ENCODE data around the gene PRR5.

PRR5 gene

DNA sequence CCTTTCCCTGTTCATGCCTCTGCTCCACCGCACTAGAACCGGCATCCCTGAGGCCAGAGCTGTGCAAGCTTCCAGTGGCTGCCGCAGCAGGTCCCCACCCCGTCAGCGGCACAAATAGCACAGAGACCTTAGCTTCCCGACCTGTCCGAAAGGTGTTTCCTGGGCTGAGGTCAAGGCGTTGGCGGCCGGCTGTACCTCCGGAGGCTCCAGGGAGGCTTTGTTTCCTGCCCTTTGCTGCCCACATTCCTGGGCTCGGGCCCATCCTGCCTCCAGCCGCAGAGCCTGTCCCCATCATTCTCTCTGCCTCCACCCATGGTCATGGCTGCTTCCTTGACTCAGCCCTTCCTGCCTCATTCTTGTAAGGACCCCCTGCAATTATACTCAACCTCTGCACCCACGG, 81.6 kb downstream of the PRR5 start:
- Histone ChIP-seq H3K27me3 (ENCODE audit: insufficient read depth, low read depth) (no peaks in the 10 kb centered on the region; the same call in 1 of the 2 replicates), H3K36me3 (ENCODE audit: insufficient read depth) (no peaks in the 10 kb centered on the region), H3K9ac (no peak overlapping the region), H3K27ac (no peak overlapping the region), H2AFZ (ENCODE audit: low read depth) (no peak overlapping the region), H4K20me1 (ENCODE audit: insufficient read depth) (no peaks in the 10 kb centered on the region), H3K79me2 (ENCODE audit: insufficient read depth, low read depth) (no peaks in the 10 kb centered on the region), H3K4me1 (ENCODE audit: low read depth, poor library complexity, severe bottlenecking) (no peaks in the 10 kb centered on the region), H3K4me2 (no peak overlapping the region), H3K4me3 (IDR thresholded peaks at IDR 0.05; ENCODE audit: insufficient read depth, low read depth, low read length) (no peak overlapping the region)
- no peak for TF ChIP-seq CTCF (conservative IDR thresholded peaks at IDR 0.05; ENCODE audit: low read depth, low read length)

- Histone ChIP-seq H4K20me1 (ENCODE audit: insufficient read depth) (no peaks in the 10 kb centered on the region), H3K27me3 (ENCODE audit: insufficient read depth, low read depth) (no peaks in the 10 kb centered on the region; the same call in 1 of the 2 replicates)
These were observed 84.1 kb downstream of the PRR5 start for GRCh38 chr22:44786136-44786535.

DNA sequence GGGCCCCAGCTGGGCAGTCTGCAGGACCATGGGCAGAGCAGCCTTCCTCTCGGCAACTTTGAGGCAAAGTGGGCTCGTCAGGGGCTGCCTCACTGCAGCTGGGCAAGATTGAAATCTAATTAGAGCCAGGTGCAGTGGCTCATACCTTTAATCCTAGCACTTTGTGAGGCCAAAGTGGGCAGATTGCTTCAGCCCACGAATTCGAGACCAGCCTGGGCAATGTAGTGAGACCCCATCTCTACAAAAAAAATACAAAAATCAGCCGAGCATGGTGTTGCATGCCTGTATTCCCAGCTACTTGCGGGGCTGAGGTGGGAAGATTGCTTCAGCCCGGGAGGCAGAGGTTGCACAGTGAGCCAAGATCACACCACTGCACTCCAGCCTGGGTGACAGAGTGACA, 84.6 kb downstream of the PRR5 start:
- Histone ChIP-seq H3K79me2 (ENCODE audit: insufficient read depth, low read depth) (no peaks in the 10 kb centered on the region), H4K20me1 (ENCODE audit: insufficient read depth) (no peaks in the 10 kb centered on the region), H3K4me2 (no peak overlapping the region), H3K4me3 (IDR thresholded peaks at IDR 0.05; ENCODE audit: insufficient read depth, low read depth, low read length) (no peak overlapping the region), H3K27me3 (ENCODE audit: insufficient read depth, low read depth) (no peaks in the 10 kb centered on the region; the same call in 1 of the 2 replicates), H3K9ac (no peak overlapping the region), H3K27ac (no peak overlapping the region), H3K36me3 (ENCODE audit: insufficient read depth) (no peaks in the 10 kb centered on the region), H2AFZ (ENCODE audit: low read depth) (no peak overlapping the region), H3K4me1 (ENCODE audit: low read depth, poor library complexity, severe bottlenecking) (no peaks in the 10 kb centered on the region)
- no peak for TF ChIP-seq CTCF (conservative IDR thresholded peaks at IDR 0.05; ENCODE audit: low read depth, low read length)

More at GRCh38 chr22:44786136-44786535, 84.1 kb downstream of the PRR5 start:
- TF ChIP-seq CTCF (conservative IDR thresholded peaks at IDR 0.05; ENCODE audit: low read depth, low read length) = no peak
- Histone ChIP-seq H3K27ac (no peak overlapping the region), H3K4me2 (no peak overlapping the region), H3K4me3 (IDR thresholded peaks at IDR 0.05; ENCODE audit: insufficient read depth, low read depth, low read length) (no peak overlapping the region), H2AFZ (ENCODE audit: low read depth) (no peak overlapping the region), H3K79me2 (ENCODE audit: insufficient read depth, low read depth) (no peaks in the 10 kb centered on the region), H3K4me1 (ENCODE audit: low read depth, poor library complexity, severe bottlenecking) (no peaks in the 10 kb centered on the region), H3K9ac (no peak overlapping the region), H3K36me3 (ENCODE audit: insufficient read depth) (no peaks in the 10 kb centered on the region)
